GM12878 (cell line): ENCODE results near the gene NAA60. TPM values are rescaled to one million over a fixed set of nuclear protein-coding genes. Genes with fewer than 3 reads are reported as not detected.

Source experiments
- ATAC-seq: fragments of 200-7000 bp; cut with Tn5 transposase; 3 replicates; pipeline ENCODE4 v1.9.1; 2020; ENCODE audit warnings: mild to moderate bottlenecking, moderate library complexity
- BruUV-seq: library from RNA; stranded (reverse); fragments of 400-500 nt; replicated peaks from 2 replicates; lab custom pipeline; 2021; lab: Mats Ljungman, UMichigan
- CTCF ChIA-PET: fragments of 300-600 bp; sonication (Branson Sonifier 250); formaldehyde crosslinking; extraction: SDS; loops from one replicate; lab custom pipeline; 2021; ENCODE audit warnings: inconsistent platforms; lab: Yijun Ruan, JAX
- POLR2A ChIA-PET: fragments of 350-600 bp; formaldehyde crosslinking; extraction: SDS; loops from one replicate; lab custom pipeline; 2021; ENCODE audit warnings: inconsistent platforms; lab: Charles Lee
- RAD21 ChIA-PET: fragments of 300-600 bp; sonication (Branson Sonifier 250); formaldehyde crosslinking; loops from one replicate; lab custom pipeline; 2023; ENCODE audit warnings: antibody characterized with exemption; ENCODE audit not compliant: unreplicated experiment; lab: Charles Lee
- SMC1A ChIA-PET: fragments of 300-600 bp; sonication (Branson Sonifier 250); formaldehyde crosslinking; loops from one replicate; lab custom pipeline; 2023; ENCODE audit not compliant: unreplicated experiment, uncharacterized antibody; lab: Charles Lee
- DNase-seq: peaks from one replicate; pipeline ENCODE4 v3.0.0-alpha.2; 2011; ENCODE audit warnings: low read depth, low spot score
- FAIRE-seq: peaks from 3 replicates; lab custom pipeline; 2011; peaks lifted over from hg19 to GRCh38; lab: Jason Lieb, UNC
- H2AFZ ChIP-seq: 2 replicates; pipeline ENCODE4 v1.6.0; 2011; ENCODE audit warnings: low read depth, low read length, control low read depth; ENCODE audit not compliant: control insufficient read depth
- H3K27ac ChIP-seq: 2 replicates; pipeline ENCODE4 v1.5.1; 2011; ENCODE audit warnings: control low read depth; ENCODE audit not compliant: control insufficient read depth, insufficient read depth
- H3K27me3 ChIP-seq, 2 experiments: replicated peaks in 1 of 2; 2 replicates each; pipeline versions ENCODE4 v1.6.0 to v1.6.1; 2011; ENCODE audit warnings: low read length in 1 of 2; ENCODE audit not compliant: control insufficient read depth in 2 of 2, insufficient read depth in 2 of 2
- H3K36me3 ChIP-seq, 2 experiments: 2 replicates each; pipeline ENCODE4 v1.5.1; 2011; ENCODE audit warnings: low read length in 1 of 2; ENCODE audit not compliant: control insufficient read depth in 2 of 2, insufficient read depth in 2 of 2
- H3K4me1 ChIP-seq: 2 replicates; pipeline ENCODE4 v1.6.1; 2011; ENCODE audit warnings: mild to moderate bottlenecking, low read length, moderate library complexity, mixed read lengths; ENCODE audit not compliant: control insufficient read depth, insufficient read depth
- H3K4me2 ChIP-seq: 2 replicates; pipeline ENCODE4 v1.6.0; 2011; ENCODE audit warnings: control low read depth; ENCODE audit not compliant: control insufficient read depth, insufficient read depth
- H3K4me3 ChIP-seq: fragments of 200-600 bp; sonication (generic); 2 replicates; pipeline ENCODE4 v1.5.1; 2016
- H3K79me2 ChIP-seq: 2 replicates; pipeline ENCODE4 v1.6.0; 2011; ENCODE audit warnings: low read length; ENCODE audit not compliant: control insufficient read depth, insufficient read depth
- H3K9ac ChIP-seq: 2 replicates; pipeline ENCODE4 v1.8.0; 2011; ENCODE audit warnings: low read length, control low read depth, mixed read lengths; ENCODE audit not compliant: control insufficient read depth, insufficient read depth
- H3K9me3 ChIP-seq: replicated peaks from 3 replicates; pipeline ENCODE4 v1.5.1; 2011; ENCODE audit warnings: mild to moderate bottlenecking, low read length; ENCODE audit not compliant: control insufficient read depth, insufficient read depth
- H4K20me1 ChIP-seq: 2 replicates; pipeline ENCODE4 v1.6.0; 2011; ENCODE audit not compliant: control insufficient read depth, insufficient read depth
- CUX1 ChIP-seq: IDR thresholded peaks from 2 replicates; pipeline ENCODE4 v1.6.1; 2012; ENCODE audit warnings: improper control_type of control experiment, low read depth, low read length; ENCODE audit not compliant: insufficient replicate concordance
- ESRRA ChIP-seq: IDR thresholded peaks from 2 replicates; pipeline ENCODE4 v1.6.1; 2012; ENCODE audit warnings: mild to moderate bottlenecking, low read length, improper control_type of control experiment
- GATAD2B ChIP-seq: fragments of 450-650 bp; conservative IDR thresholded peaks from 2 replicates; pipeline ENCODE4 v1.6.1; 2017; ENCODE audit warnings: low read depth, mild to moderate bottlenecking, moderate library complexity
- IKZF1 ChIP-seq: fragments of 450-650 bp; conservative IDR thresholded peaks from 2 replicates; pipeline ENCODE4 v1.6.1; 2017; ENCODE audit warnings: antibody characterized with exemption, mild to moderate bottlenecking
- IKZF2 ChIP-seq, 2 experiments: fragments of 450-650 bp; IDR thresholded peaks; 2 replicates each; pipeline ENCODE4 v1.6.1; 2017; ENCODE audit warnings: mild to moderate bottlenecking in 2 of 2, moderate library complexity in 2 of 2
- PAX8 ChIP-seq: fragments of 450-650 bp; IDR thresholded peaks from 2 replicates; pipeline ENCODE4 v1.6.1; 2017; ENCODE audit warnings: mild to moderate bottlenecking, moderate library complexity
- PML ChIP-seq: IDR thresholded peaks from 2 replicates; pipeline ENCODE4 v1.6.1; 2012; ENCODE audit warnings: low read length, inconsistent platforms
- PRDM15 ChIP-seq: fragments of 450-650 bp; formaldehyde crosslinking; IDR thresholded peaks from 2 replicates; pipeline ENCODE4 v1.4.0; 2020; ENCODE audit warnings: mild to moderate bottlenecking, moderate library complexity
- RAD21 ChIP-seq: IDR thresholded peaks from 2 replicates; pipeline ENCODE4 v1.6.1; 2011; ENCODE audit warnings: mild to moderate bottlenecking, low read depth, low read length, moderate library complexity; ENCODE audit not compliant: insufficient read depth
- RUNX3 ChIP-seq: IDR thresholded peaks from 2 replicates; pipeline ENCODE4 v1.6.1; 2012; ENCODE audit warnings: low read length, inconsistent platforms
- USF1 ChIP-seq: IDR thresholded peaks from 2 replicates; pipeline ENCODE4 v1.6.1; 2011; ENCODE audit warnings: borderline replicate concordance, low read depth, mild to moderate bottlenecking, moderate library complexity, mixed read lengths, low read length; ENCODE audit not compliant: insufficient read depth; ENCODE audit errors: extremely low read length
- WGBS: methylation state at CpG from one replicate; pipeline ENCODE4 v1.1.6; 2016; ENCODE audit warnings: low lambda C conversion rate; ENCODE audit not compliant: insufficient replicate concordance, insufficient coverage; ENCODE audit errors: missing lambda C conversion rate; 5-methylcytosine and 5-hydroxymethylcytosine counted together
- in situ Hi-C: fragments of 300-500 bp; cut with MboI; formaldehyde crosslinking; loops from 9 replicates; pipeline ENCODE4 v1.14.3; 2018; ENCODE audit warnings: mixed read lengths
- intact Hi-C: fragments of 100-400 bp; cut with micrococcal nuclease; formaldehyde crosslinking; loops from one replicate; pipeline ENCODE4 v1.14.2; 2022; ENCODE audit not compliant: unreplicated experiment
- polyA plus RNA-seq, 11 experiments: library from polyadenylated mRNA; depleted of rRNA in 4 of 11; unstranded in 6 of 11; stranded (reverse) in 5 of 11; fragments of >200 nt; fragmentation: Nextera tagmentation in 4 of 11; fragmentation: Illumina TruSeq in 1 of 11; extraction: Ambion mirVana in 4 of 11; extraction: Trizol in 1 of 11; gene quantifications; 1 replicate in 1 of 11; 2 replicates in 10 of 11; pipeline versions ENCODE4 v1.2.1 to v1.2.3, GENCODE V29; 2011 to 2016; ENCODE audit warnings: inconsistent platforms in 2 of 11, missing spikeins in 2 of 11, low read depth in 1 of 11
- total RNA-seq, 4 experiments: library from RNA; depleted of rRNA in 3 of 4; stranded (reverse); fragments of >200 nt in 3 of 4; fragmentation: Illumina TruSeq in 1 of 4; extraction: Trizol in 1 of 4; gene quantifications; 2 replicates each; pipeline versions ENCODE4 v1.2.1 to v1.2.3, GENCODE V29; 2013 to 2021
- TF ChIP-seq, protein P1 (sequence below): fragments of 450-650 bp; IDR thresholded peaks from 2 replicates; pipeline ENCODE4 v1.6.1; 2018; ENCODE audit warnings: mild to moderate bottlenecking, low read depth, moderate library complexity; ENCODE audit not compliant: partially characterized antibody

Gene NAA60
- total and polyA plus RNA-seq, 10 of the 15 experiments (the other 5 are each of a cell fraction or from before 2014, with no cell fraction given) = 6.2 to 43.1 (median 34.6) TPM

DNA sequence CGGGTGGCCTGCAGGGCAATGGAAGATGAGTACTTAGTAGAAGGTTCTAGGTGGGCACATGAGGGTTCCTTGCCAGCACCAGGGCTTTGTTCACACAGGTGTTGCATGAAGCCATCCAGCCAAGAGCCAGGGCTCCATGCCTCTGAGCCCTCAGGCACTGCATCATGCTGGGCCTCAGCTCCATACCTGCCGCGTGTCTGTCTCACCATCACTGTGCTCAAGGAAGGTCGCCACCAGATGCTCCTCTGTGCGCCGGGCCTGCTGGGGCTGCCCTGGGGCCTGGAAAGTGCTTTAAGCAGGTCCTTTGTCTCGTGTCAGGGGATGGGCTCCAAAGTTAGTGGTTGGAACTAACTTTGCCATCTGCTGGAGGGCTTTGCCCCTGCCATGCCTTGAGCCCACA lies 26.3 kb downstream of the NAA60 start:
- Histone ChIP-seq H3K79me2 (peaks cover 40% of the 10 kb centered on the region), H3K27me3 (no peaks in the 10 kb centered on the region), H3K4me3 (no peak overlapping the region), H3K9ac (no peak overlapping the region), H4K20me1 (no peaks in the 10 kb centered on the region), H3K4me2 (no peak overlapping the region), H3K4me1 (no peaks in the 10 kb centered on the region), H3K36me3 (peaks cover 5 to 12% of the 10 kb centered on the region in 2 experiments; a peak in 3 of 4 replicates), H3K27ac (no peak overlapping the region), H2AFZ (no peak overlapping the region), H3K9me3 (peaks cover 13% of the 10 kb centered on the region)
- ChIA-PET SMC1A (no interaction called here), POLR2A (no interaction called here), CTCF (no interaction called here), RAD21 (no interaction called here)
- WGBS = 100% methylated on average over 7 of the region's 7 CpGs
- ATAC-seq (no peak), FAIRE-seq (no peak), DNase-seq (no peak)
- intact Hi-C loops = no loop called here
- BruUV-seq = no TSS peak
- in situ Hi-C loops = no loop called here
- TF ChIP-seq IKZF1 (no peak), GATAD2B (no peak), PRDM15 (CRISPR knock-in tag) (no peak), PAX8 (no peak), RAD21 (no peak), PML (no peak), USF1 (no peak), RUNX3 (no peak), IKZF2 (IDR thresholded peaks at IDR 0.05) (no peak), ESRRA (no peak), CUX1 (no peak)
- TF ChIP-seq, protein P1, sequence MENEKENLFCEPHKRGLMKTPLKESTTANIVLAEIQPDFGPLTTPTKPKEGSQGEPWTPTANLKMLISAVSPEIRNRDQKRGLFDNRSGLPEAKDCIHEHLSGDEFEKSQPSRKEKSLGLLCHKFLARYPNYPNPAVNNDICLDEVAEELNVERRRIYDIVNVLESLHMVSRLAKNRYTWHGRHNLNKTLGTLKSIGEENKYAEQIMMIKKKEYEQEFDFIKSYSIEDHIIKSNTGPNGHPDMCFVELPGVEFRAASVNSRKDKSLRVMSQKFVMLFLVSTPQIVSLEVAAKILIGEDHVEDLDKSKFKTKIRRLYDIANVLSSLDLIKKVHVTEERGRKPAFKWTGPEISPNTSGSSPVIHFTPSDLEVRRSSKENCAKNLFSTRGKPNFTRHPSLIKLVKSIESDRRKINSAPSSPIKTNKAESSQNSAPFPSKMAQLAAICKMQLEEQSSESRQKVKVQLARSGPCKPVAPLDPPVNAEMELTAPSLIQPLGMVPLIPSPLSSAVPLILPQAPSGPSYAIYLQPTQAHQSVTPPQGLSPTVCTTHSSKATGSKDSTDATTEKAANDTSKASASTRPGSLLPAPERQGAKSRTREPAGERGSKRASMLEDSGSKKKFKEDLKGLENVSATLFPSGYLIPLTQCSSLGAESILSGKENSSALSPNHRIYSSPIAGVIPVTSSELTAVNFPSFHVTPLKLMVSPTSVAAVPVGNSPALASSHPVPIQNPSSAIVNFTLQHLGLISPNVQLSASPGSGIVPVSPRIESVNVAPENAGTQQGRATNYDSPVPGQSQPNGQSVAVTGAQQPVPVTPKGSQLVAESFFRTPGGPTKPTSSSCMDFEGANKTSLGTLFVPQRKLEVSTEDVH = no peak
